Measurements from ENCODE around the gene MSMP.
A peak's percentile ranks its signal among the peaks of the same experiment; 100 is the strongest.

The MSMP gene

GRCh38 chr9:35740243-35740642, 13.8 kb downstream of the MSMP start:
- no peak for DNase-seq

GRCh38 chr9:35738924-35739323, 15.2 kb downstream of the MSMP start:
- no peak for DNase-seq

DNA sequence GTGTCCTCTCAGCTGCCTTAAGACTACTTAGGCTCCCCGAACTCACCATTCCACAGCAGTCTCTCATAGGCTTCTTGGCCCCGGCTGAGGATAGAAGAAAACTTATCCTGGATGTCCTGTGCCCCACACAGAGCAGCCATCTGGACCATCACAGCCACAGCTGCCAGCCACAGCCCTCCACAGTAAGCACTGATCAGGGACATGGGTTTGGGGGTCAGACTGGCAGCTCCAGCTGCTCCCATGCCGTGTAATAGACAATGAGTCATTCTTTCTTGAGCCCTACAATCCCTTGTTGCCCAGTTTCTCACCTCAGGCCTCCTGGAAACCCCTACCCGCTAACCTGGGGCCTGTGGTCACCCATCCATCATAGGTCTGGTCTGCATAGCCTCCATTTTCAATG, 15.9 kb downstream of the MSMP start:
- DNase-seq = no peak

DNA sequence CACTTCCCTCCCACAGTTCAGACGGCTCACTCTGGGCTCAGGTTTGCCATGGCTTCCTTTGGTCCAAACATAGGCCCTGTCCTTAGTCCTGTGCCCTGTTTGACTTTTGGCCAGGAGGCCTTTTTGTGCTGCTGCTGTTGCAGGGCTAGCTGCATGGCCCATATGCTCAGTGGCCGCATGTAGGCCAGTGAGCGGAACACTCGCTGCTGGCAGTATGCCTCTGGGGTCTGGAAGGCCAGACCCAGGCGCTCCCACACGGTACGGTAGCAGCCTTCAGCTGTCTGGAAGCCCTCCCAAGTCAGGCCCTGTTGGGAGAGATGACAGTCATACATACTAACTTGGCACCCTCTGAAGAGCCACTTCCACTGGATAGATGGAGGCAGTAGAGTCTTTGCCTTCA, 16.9 kb downstream of the MSMP start:
- DNase-seq = no peak

GRCh38 chr9:35736201-35736633, 17.9 kb downstream of the MSMP start:
- DNase-seq = no peak

- DNase-seq = no peak
Observed at GRCh38 chr9:35734096-35734495, 20.0 kb downstream of the MSMP start.

DNA sequence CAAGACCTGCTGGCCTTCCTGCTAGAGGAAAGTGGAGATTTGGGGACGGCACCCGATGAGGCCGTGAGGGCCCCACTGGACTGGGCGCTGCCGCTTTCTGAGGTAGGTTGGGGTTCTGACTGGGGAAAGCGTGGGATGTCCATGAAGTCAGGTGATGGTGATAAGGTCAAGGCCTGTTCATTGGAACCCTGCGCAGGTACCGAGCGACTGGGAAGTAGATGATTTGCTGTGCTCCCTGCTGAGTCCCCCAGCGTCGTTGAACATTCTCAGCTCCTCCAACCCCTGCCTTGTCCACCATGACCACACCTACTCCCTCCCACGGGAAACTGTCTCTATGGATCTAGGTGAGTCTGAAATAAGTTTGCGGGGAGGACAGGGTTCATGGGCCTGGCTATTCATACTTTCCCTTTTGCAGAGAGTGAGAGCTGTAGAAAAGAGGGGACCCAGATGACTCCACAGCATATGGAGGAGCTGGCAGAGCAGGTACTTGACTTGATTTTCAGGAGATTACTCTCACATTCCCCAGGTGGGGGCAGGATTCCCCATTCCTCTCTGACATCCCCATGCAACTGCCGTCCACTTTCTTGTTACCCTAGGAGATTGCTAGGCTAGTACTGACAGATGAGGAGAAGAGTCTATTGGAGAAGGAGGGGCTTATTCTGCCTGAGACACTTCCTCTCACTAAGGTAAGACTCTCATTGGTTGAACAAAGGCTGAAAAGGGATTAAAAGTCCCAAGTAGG, 21.1 kb downstream of the MSMP start:
- DNase-seq = peak; percentile 30

- peak; percentile 98 for DNase-seq
Observed at GRCh38 chr9:35732185-35732799, 21.8 kb downstream of the MSMP start, which contains the start of the genes CREB3 and TLN1. TSS of gene CREB3 (plus strand) at chr9:35732666. CDS start at chr9:35732773, 107 bp downstream. TSS of gene TLN1 (minus strand) at chr9:35732195. CDS start at chr9:35725694, 6,501 bp downstream.

DNA sequence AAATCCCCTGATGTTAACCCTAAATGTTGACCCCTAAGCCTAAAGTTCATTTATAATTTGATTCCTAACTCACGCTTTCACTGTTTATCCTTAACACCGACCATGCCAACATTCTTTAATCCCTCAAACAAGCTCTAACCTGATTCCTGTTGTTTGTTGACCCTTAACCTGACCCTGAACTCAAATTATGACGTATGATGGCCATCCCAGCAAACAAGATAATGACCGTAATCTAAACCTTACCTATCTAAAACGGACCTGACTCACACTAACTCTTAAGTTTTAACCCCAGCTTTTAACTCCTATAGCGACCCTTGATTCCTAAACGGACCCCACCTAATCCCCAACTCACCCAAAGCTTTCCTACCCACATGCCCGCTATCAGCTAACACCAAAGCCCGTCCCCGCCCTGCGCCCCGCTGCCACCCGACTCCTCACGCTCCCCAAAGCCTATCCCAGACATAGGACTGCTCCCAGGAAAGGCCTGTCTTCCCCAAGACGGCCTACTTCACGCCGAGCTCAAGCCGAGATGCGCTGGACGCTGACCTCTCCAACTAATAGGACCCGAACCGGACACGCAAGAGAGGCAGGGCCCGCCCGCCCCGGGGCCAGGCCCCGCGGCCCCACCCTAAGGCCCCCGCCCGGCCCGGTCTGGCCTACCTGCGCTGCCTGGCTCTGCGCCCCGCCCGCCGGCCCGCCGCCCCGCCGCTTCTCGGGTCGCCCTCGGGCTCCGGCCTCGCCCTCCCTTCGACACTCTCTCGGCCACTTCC, 22.5 kb downstream of the MSMP start:
- DNase-seq = no peak

DNA sequence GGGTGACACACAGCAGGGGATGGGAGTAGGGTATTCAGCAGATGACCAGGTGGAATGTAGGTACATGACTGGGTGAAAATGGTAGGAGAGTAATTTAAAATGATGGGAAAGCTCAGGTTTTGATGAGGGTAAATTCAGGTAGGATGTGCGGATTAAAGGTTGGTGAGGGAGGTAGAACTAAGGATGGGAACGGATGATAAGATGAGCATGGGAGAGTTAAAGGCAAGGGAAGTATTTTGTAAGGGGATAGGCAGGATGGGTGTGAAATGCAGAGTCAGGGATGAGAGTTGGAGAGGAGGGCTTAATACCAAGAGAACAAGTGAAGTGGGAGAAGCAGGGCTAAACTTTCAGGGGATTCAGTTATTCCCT, 23.6 kb downstream of the MSMP start:
- DNase-seq = no peak

DNA sequence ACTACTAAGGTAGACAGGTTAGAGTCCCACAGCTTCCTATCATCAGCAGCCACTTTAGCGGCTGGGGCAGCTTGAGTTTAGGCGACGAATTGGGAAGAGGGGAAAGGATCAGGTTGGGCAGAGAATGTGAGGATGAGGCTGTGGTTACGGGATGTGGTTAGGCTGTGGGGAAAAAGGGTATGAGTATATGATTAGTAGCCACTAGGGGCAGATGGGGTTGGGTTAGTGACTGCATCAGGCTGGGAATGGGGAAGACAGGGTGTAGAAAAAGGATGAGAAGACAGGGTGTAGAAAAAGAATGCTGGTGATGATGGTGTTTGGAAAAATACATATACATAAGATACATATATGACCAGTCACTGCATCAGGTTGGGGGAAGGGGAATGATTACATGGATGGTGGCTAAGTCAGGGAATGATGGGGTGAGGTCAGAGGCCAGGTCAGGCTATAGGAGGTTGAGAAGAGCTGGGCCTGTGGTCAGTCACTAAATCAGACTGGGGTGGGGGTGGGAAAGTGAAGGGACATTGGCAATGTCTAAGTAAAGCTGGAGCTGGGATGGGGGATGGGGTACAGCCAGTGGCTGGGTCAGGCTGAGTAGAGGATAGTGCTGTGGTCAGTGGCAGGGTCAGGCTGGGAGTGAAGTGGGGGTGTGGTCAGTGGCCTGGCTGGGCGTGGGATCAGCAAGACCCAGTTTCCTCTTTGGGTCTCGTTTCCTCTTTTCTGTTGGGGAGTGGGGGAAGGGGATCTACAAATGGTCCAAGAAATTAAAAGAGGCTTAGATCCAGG, 24.2 kb downstream of the MSMP start:
- DNase-seq = no peak

DNA sequence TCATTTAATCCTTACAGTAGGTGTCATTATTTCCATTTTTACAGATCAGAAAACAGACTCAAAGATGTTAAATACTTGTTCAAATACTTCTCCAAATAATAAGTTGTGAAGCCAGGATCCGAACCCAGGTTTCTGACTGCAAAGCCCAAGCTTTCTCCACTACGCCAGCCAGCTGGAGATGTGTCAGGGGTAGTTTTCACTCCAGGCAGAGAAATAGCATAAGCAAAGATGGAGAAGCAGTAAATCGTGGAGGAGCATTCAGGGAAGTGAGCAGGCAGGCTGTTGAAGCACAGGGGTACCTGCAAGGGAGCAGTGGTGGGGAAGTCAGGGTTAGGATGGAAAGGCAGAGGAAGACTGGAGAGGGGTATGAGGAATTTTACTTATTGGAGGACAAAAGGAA, 25.0 kb downstream of the MSMP start:
- DNase-seq = no peak

GRCh38 chr9:35728041-35728971, 25.8 kb downstream of the MSMP start:
- DNase-seq = no peak

- no peak for DNase-seq
Observed at GRCh38 chr9:35727676-35728040, 26.4 kb downstream of the MSMP start.

- no peak for DNase-seq
Observed at GRCh38 chr9:35726931-35727330, 27.1 kb downstream of the MSMP start.

DNA sequence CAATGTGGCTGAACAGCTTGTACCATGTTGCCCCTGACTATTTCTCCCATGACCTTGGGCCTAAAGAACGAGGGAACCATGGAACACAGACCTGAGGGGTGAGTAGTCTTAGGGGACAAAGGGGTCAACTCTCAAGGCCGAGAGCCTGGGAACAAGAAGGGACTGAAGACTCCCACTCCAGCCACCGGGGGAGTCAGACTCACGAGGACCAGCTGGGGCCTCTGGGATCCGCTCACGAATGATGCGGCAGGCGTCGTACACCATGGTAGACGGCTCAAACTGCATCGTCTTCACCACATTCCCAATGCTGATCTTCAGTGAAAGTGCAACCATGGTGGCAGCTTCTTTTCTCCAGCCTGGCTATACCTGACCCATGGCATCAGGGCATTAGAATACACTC, 28.7 kb downstream of the MSMP start:
- DNase-seq = no peak

DNA sequence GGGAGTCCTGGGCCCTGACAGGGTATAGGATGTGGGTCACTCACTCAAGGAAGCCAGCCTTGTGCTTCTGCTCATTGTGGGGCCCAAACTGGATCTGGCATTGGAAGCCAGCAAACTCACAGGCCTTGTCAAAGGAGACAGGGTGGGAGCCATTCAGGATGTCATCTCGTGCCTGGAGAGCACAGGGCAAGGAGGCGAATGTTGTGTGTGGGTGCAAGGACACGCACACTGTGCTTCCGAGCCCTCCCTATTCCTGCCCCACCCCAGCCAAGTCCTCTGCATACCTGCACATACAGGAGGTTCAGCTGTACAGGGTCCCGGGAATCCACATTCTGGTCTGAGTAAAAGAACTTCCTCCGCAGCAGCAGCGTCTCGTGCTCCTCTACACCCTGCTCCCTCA, 30.2 kb downstream of the MSMP start:
- DNase-seq = no peak

- no peak for DNase-seq
Observed at GRCh38 chr9:35723426-35723825, 30.6 kb downstream of the MSMP start.

DNA sequence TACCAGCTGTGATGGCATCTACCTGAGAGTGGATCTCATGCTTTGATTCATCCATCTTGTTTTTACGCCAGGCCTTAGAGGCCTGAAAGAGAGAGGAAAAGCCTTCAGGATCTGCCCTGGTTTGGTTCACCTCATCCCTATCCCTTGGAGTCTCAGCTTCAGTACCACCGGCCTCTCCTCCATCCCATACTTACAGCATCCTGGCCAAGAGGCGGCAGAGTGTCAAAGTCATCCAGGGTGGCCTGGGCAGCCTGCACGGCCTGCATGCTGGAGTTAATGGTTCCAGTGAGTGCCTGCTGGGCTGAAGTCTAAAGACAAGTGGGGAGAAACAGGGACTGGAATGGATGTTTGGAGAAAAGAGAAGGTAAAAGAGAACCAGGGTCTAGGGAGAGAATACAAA, 34.5 kb downstream of the MSMP start:
- no peak for DNase-seq

DNA sequence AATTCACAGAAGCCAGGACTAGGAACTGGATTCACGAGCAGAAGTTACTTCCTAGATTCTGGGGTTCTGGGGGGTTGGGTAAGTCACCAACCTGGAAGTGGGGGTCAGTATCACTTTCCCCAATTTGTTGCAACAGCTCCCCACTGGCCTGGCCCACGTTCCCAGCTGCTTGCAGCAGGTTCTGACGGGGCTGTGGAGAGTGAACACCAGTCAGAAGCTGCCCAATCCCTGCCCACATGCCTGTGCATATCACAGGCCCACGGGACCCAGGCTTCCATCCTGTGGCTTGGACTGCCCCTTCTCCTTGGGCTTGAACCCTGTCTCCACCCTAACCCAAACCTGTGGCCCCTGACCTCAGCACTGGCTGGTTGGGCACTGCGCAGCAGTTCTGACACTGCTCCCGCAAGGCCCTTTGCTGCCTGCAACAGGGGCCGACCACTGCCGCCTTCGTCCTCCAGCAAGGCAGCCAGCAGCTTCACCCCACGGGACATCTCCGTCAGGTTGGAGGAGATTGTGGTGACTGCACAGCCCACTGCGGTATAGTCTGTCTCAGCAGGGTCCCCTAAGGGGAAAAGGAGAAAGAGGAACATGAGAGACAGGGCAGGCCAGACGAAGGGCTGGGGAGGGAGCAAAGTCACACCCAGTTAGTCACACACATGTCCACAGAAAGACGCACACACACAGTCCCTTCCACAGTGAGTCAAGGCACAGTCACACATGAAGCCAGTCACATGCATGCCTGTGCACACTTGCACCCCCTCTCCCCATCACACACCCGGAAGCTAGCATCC, 35.2 kb downstream of the MSMP start:
- no peak for DNase-seq
